ENCODE data around the gene ZNF784.
"Not testable (repeated sequence)": the region's sequence is repeated elsewhere in the genome, so short reads cannot be mapped to it uniquely, and the experiment has no call there.

ZNF784 gene

DNA sequence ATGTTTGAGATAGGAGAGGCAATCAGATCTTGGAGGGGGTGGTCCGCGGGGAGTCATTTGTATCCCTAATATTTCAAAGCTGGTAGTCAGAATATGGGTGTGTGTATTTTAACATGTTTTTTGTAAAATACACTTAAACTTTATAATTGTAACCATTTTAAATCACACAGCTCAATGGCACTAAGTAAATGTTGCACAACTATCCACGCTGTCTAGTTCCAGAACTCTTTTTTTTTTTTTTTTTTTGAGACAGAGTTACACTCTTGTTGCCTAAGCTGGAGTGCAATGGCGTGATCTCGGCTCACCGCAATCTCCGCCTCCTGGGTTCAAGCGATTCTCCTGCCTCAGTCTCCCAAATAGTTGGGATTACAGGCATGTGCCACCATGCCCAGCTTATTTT, 40.5 kb downstream of the ZNF784 start:
- DNase-seq (ENCODE audit: low read depth in 2 of 2): not testable (repeated sequence)

DNA sequence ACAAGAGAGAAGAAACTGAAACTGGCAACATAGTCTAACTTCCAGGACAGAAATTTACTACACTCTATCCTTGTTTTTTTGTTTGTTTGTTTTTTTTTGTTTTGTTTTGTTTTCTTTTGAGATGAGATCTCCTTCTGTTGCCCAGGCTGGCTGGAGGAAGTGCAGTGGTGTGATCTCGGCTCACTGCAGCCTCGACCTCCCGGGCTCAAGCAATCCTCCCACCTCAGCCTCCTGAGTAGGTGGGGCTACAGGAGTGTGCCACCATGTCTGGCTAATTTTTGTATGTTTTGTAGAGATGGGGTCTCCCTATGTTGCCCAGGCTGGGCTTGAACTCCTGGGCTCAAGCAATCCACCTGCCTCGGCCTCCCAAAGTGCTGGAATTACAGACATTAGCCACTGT, 42.1 kb downstream of the ZNF784 start:
- DNase-seq (ENCODE audit: low read depth in 2 of 2): not testable (repeated sequence)

DNA sequence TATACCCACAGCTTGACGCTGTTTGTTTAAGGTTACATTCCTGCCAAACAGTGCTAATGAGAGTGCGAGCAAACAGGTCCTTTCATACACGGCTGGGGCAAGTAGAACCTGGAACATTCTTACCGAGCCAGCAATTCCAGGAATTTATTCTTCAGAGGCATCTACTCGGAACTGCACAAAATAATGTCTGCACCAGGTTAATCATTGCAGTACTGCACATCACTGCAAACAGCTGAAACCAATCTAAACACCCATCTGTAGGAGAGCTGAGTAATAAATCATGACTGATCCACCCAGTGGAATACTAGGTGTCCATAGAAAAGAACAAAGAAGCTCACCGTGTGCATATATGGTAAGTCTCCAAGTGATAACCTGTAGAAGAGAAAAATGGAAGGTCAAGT, 42.5 kb downstream of the ZNF784 start:
- no peak for DNase-seq (ENCODE audit: low read depth in 2 of 2)

DNA sequence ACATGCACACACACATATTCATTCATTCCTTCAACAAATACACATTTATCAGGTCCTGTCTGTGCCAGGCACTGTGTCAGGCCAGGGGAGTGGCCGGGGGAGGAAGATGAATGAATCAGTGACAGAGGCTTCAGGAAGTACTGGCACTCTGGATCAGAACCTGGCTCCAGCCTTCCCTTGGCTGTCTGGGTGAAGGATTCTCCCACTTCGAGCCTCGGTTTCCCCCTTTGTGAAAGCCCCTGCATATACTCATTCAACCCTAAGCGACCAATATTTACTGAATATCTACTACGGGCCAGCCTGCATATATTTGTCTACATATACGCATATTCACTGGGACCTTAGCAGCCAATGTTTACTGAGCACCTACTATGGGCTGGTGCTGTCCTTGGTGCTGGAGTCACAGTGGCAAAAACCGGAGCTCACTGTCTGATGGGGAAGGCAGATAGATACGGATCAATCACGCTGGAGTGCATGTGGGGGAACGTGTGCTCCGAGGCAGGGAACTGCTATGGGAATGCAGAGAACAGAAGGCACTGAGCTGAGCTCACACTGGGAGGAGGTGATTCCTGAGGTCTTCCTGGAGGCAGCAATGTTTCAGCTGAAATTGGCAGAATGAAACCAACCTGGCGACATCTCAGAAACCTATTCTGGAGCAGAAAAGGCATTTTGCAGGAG, 43.1 kb downstream of the ZNF784 start:
- DNase-seq (ENCODE audit: low read depth in 2 of 2): no peak

- peak; percentile 79 to 82 for DNase-seq (ENCODE audit: low read depth in 2 of 2)
These were observed 43.7 kb downstream of the ZNF784 start, which contains the start of gene ZNF579 for GRCh38 chr19:55580628-55581144. Gene ZNF579, minus strand, starts transcription at chr19:55580848. Its CDS starts 1,209 bp downstream, at chr19:55579639.

DNA sequence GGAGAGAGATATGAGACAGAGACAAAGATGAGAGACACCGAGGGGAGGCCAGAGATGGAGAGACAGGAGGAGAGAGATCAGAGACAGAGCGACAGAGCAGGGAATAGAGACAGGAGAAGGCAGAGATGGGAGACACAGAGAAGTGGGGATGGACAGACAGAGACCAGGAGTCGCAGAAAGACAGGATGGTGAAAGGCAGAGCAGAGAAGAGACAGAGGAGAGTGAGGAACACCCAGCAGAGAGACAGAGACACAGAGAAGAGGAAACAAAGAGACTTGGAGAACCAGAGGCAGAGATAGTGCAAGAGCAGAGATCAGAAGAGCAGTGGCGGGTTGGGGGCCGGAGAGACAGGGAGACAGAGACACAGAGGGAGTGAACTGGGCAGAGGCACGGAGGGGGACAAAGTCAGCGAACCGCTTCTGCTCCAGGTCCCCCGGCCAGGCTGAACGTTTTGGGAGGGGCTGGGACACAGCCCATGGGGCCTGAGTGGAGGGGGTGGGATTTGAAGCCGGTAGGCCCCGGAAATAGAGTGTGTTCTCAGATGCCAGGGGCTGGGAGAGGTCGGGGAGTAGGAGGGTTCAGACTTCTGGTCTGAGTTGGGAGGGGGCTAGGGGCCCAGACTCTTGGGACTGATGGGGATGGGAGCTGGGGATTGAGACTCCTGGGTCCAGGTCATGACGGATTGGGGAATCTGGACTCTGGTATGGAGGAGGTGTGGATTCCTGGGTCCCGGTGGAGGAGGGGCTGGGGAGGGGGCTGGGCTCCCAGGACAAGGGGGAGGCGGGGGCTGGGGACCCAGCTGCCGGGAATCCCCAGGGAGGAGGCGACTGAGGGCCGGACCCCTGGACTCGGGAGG, 44.4 kb downstream of the ZNF784 start:
- DNase-seq (ENCODE audit: low read depth in 2 of 2): no peak

- DNase-seq (ENCODE audit: low read depth in 2 of 2): no peak
These were observed 45.3 kb downstream of the ZNF784 start for GRCh38 chr19:55578761-55579747.

GRCh38 chr19:55578031-55578760, 46.2 kb downstream of the ZNF784 start:
- DNase-seq (ENCODE audit: low read depth in 2 of 2): no peak

- no peak for DNase-seq (ENCODE audit: low read depth in 2 of 2)
These were observed 47.6 kb downstream of the ZNF784 start for GRCh38 chr19:55576746-55577145.

DNA sequence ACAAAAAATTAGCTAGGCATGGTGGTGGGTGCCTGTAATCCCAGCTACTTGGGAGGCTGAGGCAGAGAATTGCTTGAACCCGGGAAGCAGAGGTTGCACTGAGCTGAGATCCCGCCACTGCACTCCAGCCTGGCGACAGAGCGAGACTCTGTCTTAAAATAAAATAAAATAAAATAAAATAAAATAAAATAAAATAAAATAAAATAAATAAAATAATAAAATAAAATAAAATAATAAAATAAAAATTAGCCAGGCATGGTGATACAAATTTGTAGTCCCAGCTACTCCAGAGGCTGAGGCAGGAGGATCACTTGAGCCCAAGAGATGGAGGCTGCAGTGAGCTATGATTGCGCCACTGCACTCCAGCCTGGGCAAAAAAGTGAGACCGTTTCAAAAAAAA, 50.4 kb downstream of the ZNF784 start:
- not testable (repeated sequence) for DNase-seq (ENCODE audit: low read depth in 2 of 2)
